ENCODE measurements around the gene SCFD2.
"Not testable (repeated sequence)": the region's sequence is repeated elsewhere in the genome, so short reads cannot be mapped to it uniquely, and the experiment has no call there.

SCFD2 gene

GRCh38 chr4:52840531-52841370 lies 525.1 kb downstream of the SCFD2 start:
- no peak for FAIRE-seq

GRCh38 chr4:52838729-52839586 lies 526.9 kb downstream of the SCFD2 start:
- no peak for FAIRE-seq

- no peak for FAIRE-seq
Observed at GRCh38 chr4:52837716-52838558, 527.9 kb downstream of the SCFD2 start.

GRCh38 chr4:52836678-52837077 lies 529.2 kb downstream of the SCFD2 start:
- FAIRE-seq, result no peak

- FAIRE-seq, result no peak
Observed at GRCh38 chr4:52836120-52836519, 529.7 kb downstream of the SCFD2 start.

- not testable (repeated sequence) for FAIRE-seq
Observed at GRCh38 chr4:52834641-52835456, 531.0 kb downstream of the SCFD2 start.

GRCh38 chr4:52833941-52834525 lies 531.8 kb downstream of the SCFD2 start:
- FAIRE-seq, result no peak

- no peak for FAIRE-seq
Observed at GRCh38 chr4:52825460-52826090, 540.3 kb downstream of the SCFD2 start.

- no peak for FAIRE-seq
Observed at GRCh38 chr4:52824603-52825459, 541.0 kb downstream of the SCFD2 start.

- no peak for FAIRE-seq
Observed at GRCh38 chr4:52824270-52824602, 541.6 kb downstream of the SCFD2 start.

GRCh38 chr4:52823702-52824092 lies 542.2 kb downstream of the SCFD2 start:
- FAIRE-seq, result no peak
